Stimulated activated CD4-positive, alpha-beta T cell treated with anti-CD3 and anti-CD28 coated beads, Interleukin-2, amount 100 ng/mL, for 24 hours (primary cell): ENCODE measurements around the gene SLC16A9.
"Not testable (repeated sequence)": the region's sequence is repeated elsewhere in the genome, so short reads cannot be mapped to it uniquely, and the experiment has no call there.

Experiments used
- DNase-seq, 2 donors: peaks; one replicate each; pipeline ENCODE4 v3.0.0-alpha.2; 2020

SLC16A9 gene

DNA sequence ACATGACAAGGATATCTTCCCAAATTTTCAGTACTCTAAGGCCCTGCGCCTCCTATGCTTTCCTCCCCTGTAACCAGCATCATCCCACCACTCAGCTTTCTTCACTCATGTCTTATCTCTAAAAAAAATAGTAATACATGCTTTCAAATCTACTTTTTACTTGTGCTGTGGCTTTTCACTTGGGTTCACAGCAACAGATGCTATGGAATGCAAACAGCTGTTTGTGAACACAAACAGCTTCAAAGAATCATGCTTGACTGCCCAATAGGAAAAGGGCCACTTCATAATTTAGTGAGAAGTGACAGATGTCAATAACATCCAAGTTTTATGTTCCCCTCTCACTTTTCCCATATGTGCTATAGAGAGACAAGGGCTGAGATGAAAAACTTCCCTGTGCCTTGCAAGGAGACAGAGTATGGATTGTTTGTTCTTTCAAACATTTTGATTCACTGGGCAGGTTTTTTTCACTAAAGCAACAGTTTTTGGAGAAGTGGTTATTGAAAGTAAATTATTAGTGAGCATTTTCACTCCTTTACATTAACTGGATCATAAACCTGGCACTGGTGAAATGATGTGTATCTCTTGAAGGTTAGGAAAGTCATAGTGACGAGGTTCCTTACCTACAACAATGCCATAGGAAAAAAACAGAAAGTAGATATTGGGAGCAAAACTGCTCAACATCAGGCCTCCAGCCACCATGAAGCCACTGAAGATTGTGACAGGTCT lies 37.3 kb downstream of the SLC16A9 start:
- no peak for DNase-seq

- no peak for DNase-seq
Observed at GRCh38 chr10:59670269-59670668, 39.4 kb downstream of the SLC16A9 start.

DNA sequence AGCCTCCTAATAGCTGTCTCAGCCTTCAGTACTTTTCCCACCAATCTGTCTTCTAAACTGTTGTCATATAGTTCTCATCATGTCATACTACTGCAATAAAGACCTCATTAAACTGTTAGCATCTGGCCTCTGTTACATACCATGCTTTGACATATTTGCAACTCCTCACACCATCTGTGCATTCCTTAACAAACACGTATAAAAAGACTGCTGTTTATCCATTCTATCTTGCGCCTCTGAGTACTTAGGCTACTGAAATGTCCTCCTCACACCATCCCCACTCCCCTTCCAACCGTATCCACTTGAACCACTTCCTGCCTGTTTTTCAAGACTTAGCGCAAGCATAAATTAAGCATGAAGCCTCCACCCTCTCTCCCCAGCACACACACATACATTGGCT lies 41.6 kb downstream of the SLC16A9 start:
- DNase-seq = no peak

- no peak for DNase-seq
Observed at GRCh38 chr10:59666310-59666709, 43.3 kb downstream of the SLC16A9 start.

- not testable (repeated sequence) for DNase-seq
Observed at GRCh38 chr10:59663213-59663612, 46.4 kb downstream of the SLC16A9 start.

- no peak for DNase-seq
Observed at GRCh38 chr10:59657724-59658123, 51.9 kb downstream of the SLC16A9 start.

GRCh38 chr10:59655309-59655708 lies 54.3 kb downstream of the SLC16A9 start:
- no peak for DNase-seq

- no peak for DNase-seq
Observed at GRCh38 chr10:59654007-59654406, 55.6 kb downstream of the SLC16A9 start.

DNA sequence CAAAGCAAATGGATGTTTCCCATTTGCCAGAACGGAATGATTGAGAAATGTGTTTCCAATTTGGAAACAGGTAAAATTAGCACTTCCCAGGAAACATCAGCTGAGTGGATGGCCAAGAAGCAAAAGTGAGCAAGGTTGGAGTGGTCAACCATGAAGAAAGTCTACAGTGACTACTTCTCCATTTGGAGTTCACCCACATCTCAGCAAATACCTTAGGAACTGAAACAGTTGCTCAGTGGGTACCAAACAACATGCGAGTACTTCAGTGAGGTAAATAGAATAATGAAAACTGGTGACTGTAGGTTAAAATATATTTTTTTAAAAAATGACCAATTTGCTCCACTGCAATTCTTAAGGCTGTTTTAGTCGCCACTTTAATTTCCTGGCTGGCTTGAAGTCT lies 57.7 kb downstream of the SLC16A9 start:
- no peak for DNase-seq

DNA sequence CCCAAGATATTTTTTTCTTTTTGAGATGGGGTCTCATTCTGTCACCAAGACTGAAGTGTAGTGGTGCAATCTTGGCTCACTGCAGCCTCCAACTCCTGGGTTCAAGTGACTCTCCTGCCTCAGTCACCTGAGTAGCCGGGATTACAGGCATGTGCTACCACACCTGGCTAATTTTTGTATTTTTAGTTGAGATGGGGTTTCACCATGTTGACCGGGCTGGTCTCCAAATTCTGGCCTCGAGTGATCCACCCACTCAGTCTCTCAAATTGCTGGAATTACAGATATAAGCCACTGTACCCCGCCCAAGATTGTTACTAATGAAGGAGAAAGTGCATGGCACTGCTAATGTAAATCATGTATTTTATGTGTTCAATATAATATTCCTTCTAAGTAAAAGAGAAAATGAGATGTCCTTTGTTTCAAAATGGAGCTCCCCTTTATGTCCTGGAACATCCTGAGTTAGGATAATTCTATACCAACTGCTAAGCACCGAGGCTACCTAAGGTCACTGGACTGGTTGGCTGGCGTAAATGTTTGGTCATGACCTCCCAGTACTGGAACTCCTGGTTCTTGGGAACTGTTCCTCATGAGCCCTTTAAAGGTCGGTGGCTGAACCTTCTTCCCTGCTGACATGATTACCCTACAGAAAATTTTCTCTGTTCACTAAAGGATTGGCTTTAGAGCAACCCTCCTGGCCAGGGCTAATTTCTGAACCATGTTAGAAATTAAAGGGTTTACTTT lies 59.9 kb downstream of the SLC16A9 start:
- no peak for DNase-seq

DNA sequence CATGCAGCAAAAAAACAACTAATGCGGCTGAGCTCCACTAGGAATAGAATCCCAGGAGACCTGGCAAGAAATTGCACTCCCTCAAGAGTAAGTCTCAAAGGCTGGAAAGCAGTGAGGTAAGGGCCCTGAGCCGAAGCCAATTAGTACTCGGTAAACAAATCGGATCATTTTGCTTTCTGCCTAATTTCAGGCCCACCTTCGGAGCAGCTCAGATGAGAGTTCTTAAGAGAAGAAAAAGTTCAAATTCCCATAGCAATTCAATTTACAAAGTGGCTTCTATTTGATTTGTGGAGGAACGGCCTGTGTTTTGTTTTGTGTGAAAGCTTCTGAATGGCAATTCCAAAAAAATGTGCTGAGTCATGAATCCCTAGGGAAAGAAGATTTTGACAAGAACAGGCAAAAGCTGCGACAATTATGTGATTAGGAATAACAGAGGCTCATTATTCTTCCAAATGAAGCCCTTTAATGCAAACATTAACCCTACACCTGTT lies 60.9 kb downstream of the SLC16A9 start:
- no peak for DNase-seq

GRCh38 chr10:59644841-59645240 lies 64.8 kb downstream of the SLC16A9 start:
- DNase-seq = no peak

DNA sequence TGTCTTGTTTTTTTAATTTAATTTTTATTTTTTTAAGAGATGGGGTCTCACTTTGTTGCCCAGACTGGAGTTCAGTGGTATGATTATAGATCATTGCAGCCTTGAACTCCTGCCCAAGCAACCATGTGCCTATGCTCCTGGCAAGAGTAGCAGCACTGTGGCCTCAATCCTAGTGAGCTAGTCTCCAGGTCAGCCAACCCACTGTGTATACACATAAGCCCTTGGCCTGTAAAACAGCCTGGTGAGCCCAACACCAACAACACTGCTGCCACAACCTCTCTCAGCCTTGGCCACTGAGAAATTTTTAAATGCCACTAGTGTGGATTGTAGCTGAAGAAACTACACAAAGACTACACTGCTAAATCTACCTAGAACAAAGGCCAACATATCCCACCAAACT lies 68.0 kb downstream of the SLC16A9 start:
- not testable (repeated sequence) for DNase-seq

- no peak for DNase-seq
Observed at GRCh38 chr10:59635502-59636290, 74.0 kb downstream of the SLC16A9 start.

DNA sequence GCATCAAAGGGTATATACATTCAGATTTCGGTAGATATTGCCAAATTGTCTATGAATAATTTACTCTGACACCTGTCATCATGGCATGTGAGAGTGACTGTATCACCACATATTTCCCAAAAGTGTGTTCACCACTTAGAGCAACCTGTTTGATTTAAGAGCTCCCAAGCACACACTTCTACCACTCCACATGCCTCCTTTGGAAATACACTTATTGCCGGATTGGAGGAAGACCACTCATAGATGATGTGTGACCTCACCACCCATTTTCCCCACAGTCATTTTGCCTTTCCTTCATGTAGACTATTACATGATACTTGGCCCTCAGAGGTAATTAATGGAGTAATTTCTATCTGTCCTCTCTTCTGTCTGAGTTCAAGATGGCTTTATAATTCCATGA lies 75.5 kb downstream of the SLC16A9 start:
- no peak for DNase-seq

GRCh38 chr10:59633063-59633462 lies 76.6 kb downstream of the SLC16A9 start:
- DNase-seq = no peak

GRCh38 chr10:59631882-59632807 lies 77.5 kb downstream of the SLC16A9 start:
- no peak for DNase-seq

DNA sequence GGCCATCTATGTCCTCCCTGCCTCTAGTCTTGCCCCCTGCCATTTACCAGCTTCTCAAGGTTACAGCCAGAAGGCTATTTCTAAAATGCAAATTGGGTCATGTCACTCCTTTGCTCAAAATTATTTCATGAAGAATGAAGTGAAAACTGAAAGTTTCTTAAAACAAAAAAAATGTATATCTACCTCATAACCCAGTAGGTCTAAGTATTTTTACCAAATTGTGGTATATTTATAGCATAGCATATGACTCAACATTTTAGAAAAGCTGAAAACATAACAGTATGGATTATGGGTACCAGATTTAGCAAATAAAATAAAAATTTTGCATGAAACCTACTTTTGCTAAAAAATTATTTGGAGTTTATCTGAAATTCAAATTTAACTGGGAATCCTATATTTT lies 78.4 kb downstream of the SLC16A9 start:
- DNase-seq = no peak

DNA sequence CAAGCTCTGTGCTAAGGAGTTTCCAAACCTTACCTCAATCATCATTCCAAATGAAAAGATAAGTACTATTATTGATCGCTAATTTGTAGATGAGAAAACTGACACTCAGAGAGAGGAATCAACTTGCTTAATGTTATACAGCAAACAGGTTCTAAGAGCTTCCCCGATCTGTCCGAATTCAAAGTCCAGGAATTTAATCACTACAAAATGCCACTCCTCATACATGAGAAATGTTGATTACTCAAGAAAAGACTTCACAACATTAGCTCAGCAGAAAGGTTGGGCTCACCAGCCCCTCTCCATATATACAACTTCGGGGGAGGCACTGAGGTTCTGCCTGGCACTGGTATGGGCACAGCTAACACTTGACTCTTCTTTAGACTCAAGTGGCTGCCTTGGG lies 80.7 kb downstream of the SLC16A9 start:
- DNase-seq = no peak

- no peak for DNase-seq
Observed at GRCh38 chr10:59628456-59628855, 81.2 kb downstream of the SLC16A9 start.

DNA sequence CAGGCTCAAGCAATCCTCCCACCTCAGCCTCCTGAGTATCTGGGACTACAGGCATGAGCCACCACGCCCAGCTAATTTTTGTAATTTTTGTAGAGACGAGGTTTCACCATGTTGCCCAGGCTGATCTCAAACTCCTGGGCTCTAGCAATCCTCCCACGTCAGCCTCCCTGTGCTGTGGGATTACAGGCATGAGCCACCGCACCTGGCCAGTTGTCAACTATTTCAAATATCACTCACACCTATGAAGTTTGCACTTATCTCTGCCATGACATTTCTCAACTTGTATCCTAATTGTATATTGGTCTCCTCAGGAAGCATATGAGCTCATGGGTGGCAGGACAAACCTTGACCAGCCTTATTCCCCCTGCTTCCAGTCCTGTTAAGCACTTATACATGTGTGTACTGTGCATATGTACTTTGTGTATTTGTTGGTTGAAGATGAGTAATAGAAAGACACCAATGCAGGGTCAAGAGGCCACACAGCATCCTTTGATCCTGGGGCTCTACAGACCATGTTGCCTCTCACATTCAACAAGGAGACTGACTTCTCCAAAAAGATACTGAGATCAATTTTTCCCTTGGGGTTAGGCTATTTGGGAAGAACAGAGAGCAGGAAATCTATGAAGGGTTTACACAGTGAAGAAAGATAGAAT lies 82.2 kb downstream of the SLC16A9 start:
- DNase-seq = no peak

DNA sequence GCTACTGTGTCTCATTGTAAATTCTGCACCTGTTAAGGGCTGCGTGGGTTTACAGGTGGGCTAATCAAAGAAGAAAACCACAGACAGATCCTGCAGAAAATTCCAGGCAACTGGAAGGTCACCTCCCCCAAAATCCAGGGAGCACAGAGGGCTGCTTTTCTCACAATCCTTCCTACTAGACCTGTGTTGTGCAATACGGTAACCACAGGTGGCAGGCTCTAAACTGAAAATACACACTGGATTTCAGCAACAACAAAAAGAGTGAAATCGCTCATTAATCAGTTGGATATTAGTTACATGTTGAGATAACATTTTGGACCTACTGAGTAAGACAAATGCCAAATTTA lies 83.2 kb downstream of the SLC16A9 start:
- no peak for DNase-seq
